Duodenal mucosa (tissue), 2 donors: ENCODE measurements around the gene CAPN13.

Source experiments
- H3K27ac ChIP-seq: one replicate; pipeline ENCODE4 v1.7.0; 2013; ENCODE audit warnings: low read depth, low read length
- H3K27me3 ChIP-seq, 2 donors: one replicate each; pipeline ENCODE4 v1.7.0; 2013; ENCODE audit warnings: low read length in 2 of 2, control low read depth in 1 of 2; ENCODE audit not compliant: insufficient read depth in 2 of 2, control insufficient read depth in 1 of 2
- H3K36me3 ChIP-seq, 2 donors: one replicate each; pipeline ENCODE4 v1.7.0; 2013; ENCODE audit warnings: low read length in 2 of 2, control low read depth in 1 of 2; ENCODE audit not compliant: insufficient read depth in 2 of 2, control insufficient read depth in 1 of 2
- H3K4me1 ChIP-seq, 2 donors: one replicate each; pipeline ENCODE4 v1.7.0; 2013; ENCODE audit warnings: low read length in 2 of 2, control low read depth in 1 of 2; ENCODE audit not compliant: insufficient read depth in 2 of 2, control insufficient read depth in 1 of 2
- H3K4me3 ChIP-seq, 2 donors: one replicate each; pipeline ENCODE4 v1.7.0; 2013; ENCODE audit warnings: low read length in 2 of 2, low read depth in 1 of 2
- H3K9ac ChIP-seq, 2 donors: one replicate each; pipeline ENCODE4 v1.7.0; 2013; ENCODE audit warnings: low read length in 2 of 2, low read depth in 1 of 2
- H3K9me3 ChIP-seq, 2 donors: one replicate each; pipeline ENCODE4 v1.7.0; 2013; ENCODE audit warnings: low read length in 2 of 2, control low read depth in 1 of 2; ENCODE audit not compliant: control insufficient read depth in 1 of 2

Gene CAPN13

DNA sequence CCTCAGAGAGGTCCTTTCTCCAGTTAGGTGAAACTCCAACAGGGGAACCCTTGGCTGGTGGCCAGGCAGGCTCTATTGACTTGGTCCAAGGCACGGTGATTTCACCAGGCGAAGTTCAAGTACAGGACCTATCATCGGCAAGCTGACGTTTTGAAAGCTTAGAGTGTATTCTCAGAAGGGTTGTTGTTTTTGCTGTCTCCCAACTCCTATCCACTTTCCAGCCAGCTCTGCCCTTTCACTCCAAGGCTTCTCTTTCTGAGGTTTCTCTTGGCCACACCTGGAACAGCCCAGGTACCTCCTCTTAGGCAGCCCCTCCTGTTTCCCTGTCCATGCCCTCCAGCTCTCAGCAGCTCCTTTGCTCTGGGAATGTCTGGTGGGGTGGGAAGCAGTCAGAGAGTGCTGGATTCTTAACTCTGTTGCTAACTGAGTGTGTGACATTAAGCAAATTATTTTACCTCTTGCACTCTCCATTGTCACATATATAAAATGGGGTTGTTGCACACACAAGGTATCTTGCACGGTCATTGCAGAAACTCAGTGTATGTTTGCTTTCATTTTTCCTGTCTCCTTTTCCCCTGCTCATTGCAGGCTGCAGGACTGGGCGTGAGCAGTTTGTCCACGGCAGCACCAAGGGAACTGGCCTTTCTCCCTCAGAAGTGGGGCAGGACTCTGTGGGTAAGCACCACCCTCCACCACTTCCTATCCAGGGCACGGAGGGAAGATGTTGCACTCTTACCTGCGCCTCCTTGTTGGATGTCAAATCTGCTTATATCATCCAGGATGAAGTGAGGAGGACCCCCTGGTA is 30.2 kb downstream of the CAPN13 start:
- Histone ChIP-seq H3K9me3 (no peaks in the 10 kb centered on the region), H3K27ac (peak overlapping the region; percentile 53), H3K27me3 (peaks cover 0 to 3% of the 10 kb centered on the region in 2 donors), H3K36me3 (no peaks in the 10 kb centered on the region), H3K4me3 (peak overlapping the region; percentile 14 to 50), H3K4me1 (peaks cover 27 to 34% of the 10 kb centered on the region in 2 donors), H3K9ac (no peak overlapping the region)

- Histone ChIP-seq H3K27ac (no peak overlapping the region), H3K9ac (no peak overlapping the region), H3K36me3 (no peaks in the 10 kb centered on the region), H3K4me3 (no peak overlapping the region), H3K9me3 (no peaks in the 10 kb centered on the region), H3K4me1 (peaks cover 29 to 35% of the 10 kb centered on the region in 2 donors), H3K27me3 (peaks cover 0 to 3% of the 10 kb centered on the region in 2 donors)
These were observed 31.4 kb downstream of the CAPN13 start for GRCh38 chr2:30775833-30776232.

DNA sequence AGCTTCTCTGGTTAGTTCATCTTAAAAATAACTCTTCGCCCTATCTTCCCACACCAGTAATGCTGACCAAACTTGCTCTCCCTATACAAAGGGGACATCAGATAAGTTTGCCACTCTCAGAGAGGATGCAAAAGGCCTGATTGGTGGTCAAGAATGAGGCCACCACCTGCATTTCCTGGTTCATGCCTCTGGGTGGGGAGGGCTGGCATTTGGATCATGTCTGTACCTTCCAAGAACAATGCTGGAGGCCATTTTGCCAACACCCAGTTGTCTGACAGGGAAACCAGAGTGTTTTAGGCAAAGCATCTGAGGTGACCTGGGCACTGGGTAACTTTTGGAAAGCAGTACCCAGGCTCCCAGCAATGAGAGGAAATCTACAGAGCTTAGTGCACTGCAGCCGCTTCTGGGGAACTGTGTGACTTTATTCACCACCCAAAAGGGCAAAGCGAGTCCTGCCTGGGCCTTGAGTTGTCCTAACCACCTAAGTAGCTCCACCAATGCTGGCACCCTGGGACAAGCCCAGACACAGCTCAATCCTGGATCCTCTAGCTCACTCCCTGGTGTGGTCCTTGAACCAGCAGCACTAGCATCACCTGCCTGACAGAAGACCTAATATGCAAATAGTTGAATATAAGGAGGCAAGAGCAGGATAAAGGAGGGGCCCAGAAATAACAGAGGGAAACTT is 35.1 kb downstream of the CAPN13 start:
- Histone ChIP-seq H3K9ac (no peak overlapping the region), H3K27me3 (peaks cover 0 to 3% of the 10 kb centered on the region in 2 donors), H3K36me3 (peaks cover 0 to 3% of the 10 kb centered on the region in 2 donors), H3K27ac (no peak overlapping the region), H3K4me1 (peaks cover 28 to 33% of the 10 kb centered on the region in 2 donors), H3K9me3 (no peaks in the 10 kb centered on the region), H3K4me3 (no peak overlapping the region)

DNA sequence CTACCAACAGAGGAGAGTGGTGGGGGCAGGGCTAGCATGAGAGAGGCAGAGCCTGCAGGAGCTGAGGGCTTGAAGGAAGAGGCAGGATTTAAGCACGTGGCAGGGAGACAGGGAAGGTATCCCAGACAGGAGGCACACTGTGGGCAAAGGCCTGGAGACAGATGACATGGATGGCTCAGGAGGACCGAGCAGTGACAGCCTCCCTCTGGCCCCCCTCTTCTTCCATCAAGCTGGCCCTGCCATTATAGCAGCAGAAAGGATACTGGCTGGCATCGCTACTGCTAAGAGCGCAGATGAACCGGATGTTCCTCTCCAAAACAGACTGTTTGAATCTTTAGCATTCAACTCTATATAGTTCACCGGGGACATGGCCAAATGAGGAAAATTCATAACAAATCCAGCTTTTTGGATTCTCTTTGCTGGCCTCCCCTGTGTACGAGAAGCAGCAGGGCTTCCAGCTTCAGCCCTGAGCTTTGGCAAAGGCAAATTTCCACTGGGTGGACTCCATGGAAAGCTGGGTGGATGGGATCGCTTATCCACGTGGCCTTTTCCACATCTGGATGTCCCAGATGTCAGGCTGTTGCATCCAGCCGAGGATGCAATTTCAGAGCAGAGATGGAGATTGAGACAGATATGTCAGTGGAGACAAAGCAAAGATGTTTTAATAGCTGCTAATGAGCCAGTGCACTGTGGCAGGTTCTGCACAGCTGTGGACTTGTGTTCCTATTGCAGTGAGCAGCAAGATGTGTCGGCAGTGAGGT is 36.2 kb downstream of the CAPN13 start:
- H3K27ac ChIP-seq = no peak overlapping the region
- no peak overlapping the region for H3K4me3 ChIP-seq
- peaks cover 16 to 22% of the 10 kb centered on the region in 2 donors for H3K4me1 ChIP-seq
- H3K9me3 ChIP-seq = no peaks in the 10 kb centered on the region
- H3K36me3 ChIP-seq = peaks cover 0 to 3% of the 10 kb centered on the region in 2 donors
- H3K27me3 ChIP-seq = peaks cover 0 to 3% of the 10 kb centered on the region in 2 donors
- H3K9ac ChIP-seq = no peak overlapping the region

DNA sequence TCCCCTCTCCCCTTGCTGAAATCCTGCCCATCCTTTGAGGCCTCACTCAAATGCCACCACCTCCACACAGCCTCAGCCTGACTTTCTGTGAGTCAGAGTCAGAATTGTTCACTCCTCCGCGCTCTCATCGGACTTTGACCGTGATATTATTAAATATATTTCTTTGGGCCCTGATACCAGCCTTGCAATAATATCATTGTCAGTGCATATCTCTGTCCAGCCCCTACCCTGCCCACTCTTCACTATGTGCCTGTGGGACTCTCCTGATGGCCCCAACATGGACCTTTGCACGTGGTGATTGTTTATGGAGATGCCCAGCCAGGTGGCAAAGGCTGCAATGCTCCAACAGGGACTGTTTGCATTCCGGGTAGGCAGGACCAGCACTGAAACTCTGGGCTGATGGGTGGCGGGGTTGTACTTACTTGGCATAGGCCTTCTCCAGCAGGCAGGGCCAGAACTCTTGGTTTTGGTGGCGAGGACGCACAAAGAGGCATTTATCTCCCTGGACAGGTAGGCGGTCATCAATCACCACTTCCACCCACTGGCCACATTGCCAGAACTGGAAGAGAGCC is 37.3 kb downstream of the CAPN13 start:
- no peak overlapping the region for H3K4me3 ChIP-seq
- no peak overlapping the region for H3K27ac ChIP-seq
- no peak overlapping the region for H3K9ac ChIP-seq
- H3K36me3 ChIP-seq = peaks cover 0 to 3% of the 10 kb centered on the region in 2 donors
- peaks cover 10 to 16% of the 10 kb centered on the region in 2 donors for H3K4me1 ChIP-seq
- no peaks in the 10 kb centered on the region for H3K9me3 ChIP-seq
- no peaks in the 10 kb centered on the region for H3K27me3 ChIP-seq

DNA sequence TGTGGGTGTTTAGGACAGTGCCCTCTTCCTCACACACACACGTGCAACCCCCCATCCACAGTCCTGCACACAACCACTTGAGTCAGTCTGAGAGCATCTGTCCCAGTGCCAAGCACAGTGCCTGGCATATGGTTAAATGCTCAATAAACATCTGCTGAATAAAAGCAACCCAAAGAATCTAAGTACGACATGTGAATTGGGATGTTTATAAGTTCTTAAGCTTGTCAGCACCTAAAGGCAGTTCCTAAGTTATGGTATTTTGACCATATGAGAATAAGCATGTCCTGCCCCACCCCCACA is 37.8 kb downstream of the CAPN13 start:
- no peaks in the 10 kb centered on the region for H3K9me3 ChIP-seq
- H3K27me3 ChIP-seq = no peaks in the 10 kb centered on the region
- peaks cover 10 to 16% of the 10 kb centered on the region in 2 donors for H3K4me1 ChIP-seq
- H3K27ac ChIP-seq = no peak overlapping the region
- no peak overlapping the region for H3K4me3 ChIP-seq
- H3K36me3 ChIP-seq = peaks cover 0 to 3% of the 10 kb centered on the region in 2 donors
- H3K9ac ChIP-seq = no peak overlapping the region

DNA sequence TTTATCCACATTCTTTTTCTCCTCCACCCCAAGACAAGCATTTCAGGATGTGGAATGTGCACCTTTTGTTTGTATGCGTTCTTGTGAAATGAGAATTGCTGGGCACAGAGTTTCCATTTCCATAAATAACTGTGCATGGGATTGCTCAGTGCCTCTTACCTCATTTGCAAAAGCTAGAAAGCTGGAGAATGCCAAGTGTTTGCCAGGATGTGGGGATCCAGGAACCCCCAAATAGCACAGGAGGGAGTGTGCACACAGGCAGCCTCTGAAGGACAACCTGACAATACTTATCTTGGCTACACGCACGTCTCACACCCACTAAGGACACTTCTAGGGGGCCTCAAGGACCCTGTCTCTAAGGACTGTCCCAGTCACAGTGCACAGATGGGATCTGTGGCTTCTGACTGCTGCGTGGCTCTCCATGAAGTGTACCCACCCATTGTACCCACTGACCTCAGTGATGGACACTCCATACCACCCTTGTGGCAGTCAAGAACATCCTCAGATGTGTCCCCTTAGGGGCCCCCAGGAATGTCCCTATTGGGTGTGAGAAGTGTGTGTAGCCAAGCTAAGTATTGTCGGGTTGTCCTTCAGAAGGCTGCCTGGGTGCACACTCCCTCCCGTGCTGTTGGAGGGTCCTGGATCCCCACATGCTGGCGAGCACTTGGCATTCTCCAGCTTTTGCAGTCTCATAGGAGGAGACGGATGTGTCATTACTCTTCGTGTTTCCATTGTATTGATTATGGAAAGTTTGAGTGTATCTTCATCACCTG is 38.4 kb downstream of the CAPN13 start:
- Histone ChIP-seq H3K4me3 (no peak overlapping the region), H3K9ac (no peak overlapping the region), H3K9me3 (no peaks in the 10 kb centered on the region), H3K27me3 (no peaks in the 10 kb centered on the region), H3K4me1 (peaks cover 10 to 16% of the 10 kb centered on the region in 2 donors), H3K27ac (no peak overlapping the region), H3K36me3 (peaks cover 3 to 8% of the 10 kb centered on the region in 2 donors)

GRCh38 chr2:30768036-30768686 is 39.1 kb downstream of the CAPN13 start:
- Histone ChIP-seq H3K4me3 (no peak overlapping the region), H3K27me3 (no peaks in the 10 kb centered on the region), H3K9me3 (no peaks in the 10 kb centered on the region), H3K9ac (no peak overlapping the region), H3K27ac (no peak overlapping the region), H3K4me1 (peaks cover 10 to 16% of the 10 kb centered on the region in 2 donors), H3K36me3 (peaks cover 7 to 14% of the 10 kb centered on the region in 2 donors)

- Histone ChIP-seq H3K27ac (no peak overlapping the region), H3K36me3 (peaks cover 7 to 22% of the 10 kb centered on the region in 2 donors), H3K9ac (no peak overlapping the region), H3K4me3 (no peak overlapping the region), H3K9me3 (no peaks in the 10 kb centered on the region), H3K27me3 (no peaks in the 10 kb centered on the region), H3K4me1 (peaks cover 10 to 16% of the 10 kb centered on the region in 2 donors)
These were observed 40.6 kb downstream of the CAPN13 start for GRCh38 chr2:30766666-30767065.
